GM12864 (cell line): ENCODE data around the gene WDR7.

Source experiments
- DNase-seq: peaks from one replicate; pipeline ENCODE4 v3.0.0-alpha.2; 2011; ENCODE audit warnings: low read depth
- H3K4me3 ChIP-seq: 2 replicates; pipeline ENCODE4 v1.5.1; 2011; ENCODE audit warnings: mild to moderate bottlenecking, low read depth, low read length, control low read depth
- CTCF ChIP-seq: IDR thresholded peaks from 2 replicates; pipeline ENCODE4 v1.5.1; 2011; ENCODE audit warnings: low read depth, mild to moderate bottlenecking, moderate library complexity, low read length, control low read depth, inconsistent platforms; ENCODE audit errors: missing control alignments

Gene WDR7

DNA sequence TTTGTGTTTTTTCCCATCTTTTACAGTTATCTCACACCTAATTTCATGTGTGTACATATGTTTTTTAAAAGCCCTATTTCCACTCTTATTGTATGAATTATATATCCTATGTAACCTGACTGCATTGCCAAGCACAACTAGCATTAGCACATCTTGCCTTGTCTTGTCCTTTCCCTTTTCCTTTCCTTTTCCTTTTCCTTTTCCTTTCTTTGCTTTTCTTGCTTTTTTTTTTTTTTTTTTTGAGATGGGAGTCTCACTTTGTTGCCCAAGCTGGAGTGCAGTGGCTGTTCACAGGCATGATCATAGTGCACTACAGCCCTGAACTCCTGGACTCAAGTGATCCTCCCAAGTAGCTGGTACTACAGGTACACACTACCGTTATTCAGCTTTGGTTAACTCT is 323.0 kb downstream of the WDR7 start:
- H3K4me3 ChIP-seq, result no peak overlapping the region
- TF ChIP-seq CTCF, result no peak
- DNase-seq, result no peak

- no peak for DNase-seq
- H3K4me3 ChIP-seq, result no peak overlapping the region
- no peak for TF ChIP-seq CTCF
Measured at GRCh38 chr18:56975276-56975675, 324.1 kb downstream of the WDR7 start.

DNA sequence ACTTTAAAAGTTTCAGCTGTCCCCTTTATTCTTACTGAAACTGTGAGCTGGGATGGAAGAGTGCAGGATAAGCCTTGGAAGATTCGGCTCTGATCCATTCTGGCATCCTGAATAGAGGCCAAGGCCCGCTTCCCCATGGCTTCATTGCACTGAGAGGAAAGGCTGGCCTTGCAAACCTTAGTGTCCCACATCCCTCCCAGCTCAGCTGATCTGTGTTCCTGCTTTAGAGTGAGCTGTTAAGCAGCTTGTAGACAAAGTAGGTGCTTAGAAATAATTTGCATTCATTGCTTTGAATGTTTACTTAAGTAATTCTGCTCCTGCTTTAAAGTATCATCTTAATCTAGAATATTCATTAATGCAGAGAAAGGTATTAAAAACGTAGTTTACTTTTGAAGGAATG is 326.1 kb downstream of the WDR7 start:
- DNase-seq, result no peak
- TF ChIP-seq CTCF, result no peak
- no peak overlapping the region for H3K4me3 ChIP-seq

DNA sequence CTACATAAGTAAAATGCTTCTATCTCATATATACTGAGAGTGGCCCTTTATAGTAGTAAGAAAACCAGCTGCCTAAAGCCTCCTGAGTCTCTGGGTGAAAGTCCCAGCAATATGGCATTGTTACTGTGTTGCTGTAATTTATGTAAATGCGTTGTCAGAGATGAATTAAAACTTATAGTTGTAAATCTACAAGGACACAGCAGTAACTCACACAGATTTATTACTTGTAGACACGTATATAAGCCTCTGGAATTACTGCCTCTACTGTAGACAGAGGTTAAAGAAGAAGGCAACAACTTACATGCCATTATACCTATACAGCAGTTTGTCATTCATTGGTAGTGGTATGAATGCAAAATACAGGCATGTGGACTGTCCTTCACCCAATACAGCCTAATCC is 326.6 kb downstream of the WDR7 start:
- no peak overlapping the region for H3K4me3 ChIP-seq
- DNase-seq, result no peak
- TF ChIP-seq CTCF, result no peak

DNA sequence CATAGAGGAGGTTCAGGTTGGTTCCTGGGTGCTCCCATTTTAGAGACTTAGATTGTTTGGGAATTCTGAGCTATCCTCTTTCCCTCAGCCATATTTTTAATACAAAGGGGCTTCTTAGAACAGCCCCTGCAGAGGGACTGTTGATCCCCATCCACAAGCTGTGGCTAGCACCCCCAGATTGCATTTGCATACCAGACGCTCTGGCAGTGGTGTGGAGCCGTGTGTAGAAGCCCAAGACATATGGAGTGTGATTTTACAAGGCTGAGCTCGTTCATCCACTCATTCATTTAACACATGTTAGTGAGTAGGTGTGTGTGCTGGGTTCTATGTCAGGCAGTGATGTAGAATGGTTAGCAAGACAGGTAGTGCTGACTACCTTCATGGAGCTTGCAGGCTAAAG is 329.0 kb downstream of the WDR7 start:
- no peak overlapping the region for H3K4me3 ChIP-seq
- DNase-seq, result no peak
- TF ChIP-seq CTCF, result no peak

GRCh38 chr18:56982766-56983165 is 331.6 kb downstream of the WDR7 start:
- no peak for DNase-seq
- no peak for TF ChIP-seq CTCF
- H3K4me3 ChIP-seq, result no peak overlapping the region

GRCh38 chr18:56983275-56983992 is 332.3 kb downstream of the WDR7 start:
- no peak for DNase-seq
- H3K4me3 ChIP-seq, result no peak overlapping the region
- TF ChIP-seq CTCF, result no peak
